Bladder microvascular endothelial cell (primary cell): ENCODE data around the gene OCIAD1. TPM values are rescaled to one million over a fixed set of nuclear protein-coding genes. Genes with fewer than 3 reads are reported as not detected.

Experiments
- total RNA-seq: library from RNA; depleted of rRNA; stranded (reverse); fragments of >200 nt; gene quantifications from 2 replicates; pipeline ENCODE4 v1.2.3, GENCODE V29; 2014

Gene OCIAD1, protein sequence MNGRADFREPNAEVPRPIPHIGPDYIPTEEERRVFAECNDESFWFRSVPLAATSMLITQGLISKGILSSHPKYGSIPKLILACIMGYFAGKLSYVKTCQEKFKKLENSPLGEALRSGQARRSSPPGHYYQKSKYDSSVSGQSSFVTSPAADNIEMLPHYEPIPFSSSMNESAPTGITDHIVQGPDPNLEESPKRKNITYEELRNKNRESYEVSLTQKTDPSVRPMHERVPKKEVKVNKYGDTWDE
- total RNA-seq = 40.5 and 81.3 TPM in 2 replicates

DNA sequence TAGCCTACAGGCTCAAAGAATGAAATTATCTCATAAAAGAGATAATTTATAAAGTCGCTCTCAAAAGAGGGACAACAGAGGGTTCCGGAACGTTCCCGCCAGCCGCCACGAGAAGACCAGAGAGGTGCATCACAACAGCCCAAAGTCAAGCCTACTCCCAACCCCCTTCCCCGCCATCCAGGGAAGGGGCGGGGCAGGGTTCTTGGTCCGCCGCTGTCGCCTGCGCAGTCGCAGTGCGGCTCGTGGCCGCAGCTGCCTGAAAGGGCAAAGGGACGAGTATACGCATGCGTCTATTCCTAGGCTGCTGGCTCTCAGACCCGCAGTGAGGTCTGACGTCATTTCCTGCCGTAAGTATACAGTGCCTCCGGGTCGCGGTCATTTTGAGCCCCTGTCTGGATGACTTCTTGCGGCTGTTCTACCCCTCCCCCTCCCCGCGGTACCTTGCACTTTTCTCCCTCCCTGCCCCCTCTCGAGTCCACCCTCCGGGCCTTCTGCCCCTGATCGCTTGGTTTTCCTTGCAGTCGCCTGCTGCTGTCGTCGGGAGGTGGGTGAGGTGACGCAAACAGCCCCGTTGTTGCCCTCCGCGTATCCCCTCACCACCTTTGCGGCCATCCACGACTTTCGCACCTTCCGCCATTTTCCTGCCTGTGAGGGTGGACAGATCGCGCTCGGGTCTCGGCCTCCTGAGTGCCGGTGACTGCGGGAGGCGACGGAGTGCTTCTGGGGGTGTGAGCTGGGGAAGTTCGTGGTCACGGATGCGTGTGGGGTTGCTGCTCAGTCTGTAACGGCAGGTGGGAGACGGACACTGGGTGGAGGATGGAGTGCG is at the start of gene OCIAD1:
TSS of gene OCIAD1 (plus strand) at position 383 of the 826 bp plus-strand sequence. CDS start 1,537 bp downstream, outside the sequence.

DNA sequence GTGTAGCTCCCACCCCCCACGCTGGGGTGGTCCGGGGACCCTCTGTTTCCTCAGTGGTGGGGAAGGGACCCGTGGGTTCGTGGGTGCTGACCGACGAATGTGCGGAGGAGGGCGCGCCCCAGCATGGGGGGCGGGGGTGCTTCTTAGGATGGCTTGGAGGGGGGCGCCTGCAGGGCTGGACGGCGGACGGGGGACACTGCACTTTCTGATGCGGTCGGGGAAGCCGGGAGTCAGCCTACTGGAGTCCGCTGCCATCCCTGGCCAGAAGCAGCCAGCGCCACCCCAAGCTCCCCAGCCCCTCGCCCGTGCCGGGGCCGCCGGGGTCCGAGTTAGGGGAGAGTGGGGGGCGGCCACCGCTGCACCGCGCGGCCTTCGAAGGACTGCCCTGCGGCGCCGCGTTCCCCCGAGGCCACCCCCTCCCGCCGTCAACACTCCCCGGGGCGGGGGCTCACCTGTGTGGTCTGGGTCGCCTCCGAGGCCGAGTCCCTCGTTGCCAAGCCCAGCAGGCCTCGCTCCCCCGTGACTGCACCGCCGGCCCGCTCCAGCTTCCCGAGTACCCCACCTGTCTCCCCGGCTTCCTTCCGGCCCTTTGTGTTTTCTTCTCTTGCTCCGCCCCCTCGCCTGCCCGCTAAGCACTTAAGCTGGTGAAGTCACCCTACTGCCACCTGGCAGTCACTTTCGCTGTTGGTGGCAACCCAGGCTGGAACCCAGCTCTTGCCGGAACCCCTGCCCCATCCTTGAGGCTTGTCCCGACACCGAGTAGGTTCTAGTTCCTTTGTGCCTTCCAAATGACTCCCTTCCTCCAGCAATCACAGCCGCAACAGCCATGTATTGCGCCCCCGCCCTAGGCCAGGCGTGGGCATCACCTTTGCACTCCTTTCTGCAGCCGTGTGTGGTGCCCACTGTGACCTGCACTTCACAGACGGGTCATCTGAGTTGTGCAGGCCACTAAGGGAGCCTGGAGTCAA is 75.6 kb downstream of the OCIAD1 start, which contains the start of gene OCIAD2:
TSS of gene OCIAD2 (minus strand) at position 569 of the 968 bp plus-strand sequence. CDS start 2,225 bp downstream, outside the sequence.

Other genes with a start within 250 kb of the OCIAD1 start
- gene FRYL, start 50.8 kb upstream of the OCIAD1 start, total RNA-seq = 92.6 and 172 TPM in 2 replicates
- 105 and 129 TPM in 2 replicates for gene OCIAD2, start 75.7 kb downstream of the OCIAD1 start, total RNA-seq
- not detected in 2 replicates for gene CWH43, start 155.2 kb downstream of the OCIAD1 start, total RNA-seq